ENCODE results near the gene STAT6. TPM values are rescaled to one million over a fixed set of nuclear protein-coding genes. Genes with fewer than 3 reads are reported as not detected.
"Not testable (repeated sequence)": the region's sequence is repeated elsewhere in the genome, so short reads cannot be mapped to it uniquely, and the experiment has no call there.

The STAT6 gene
- total and polyA plus RNA-seq, 10 of the 15 experiments (the other 5 are each of a cell fraction or from before 2014, with no cell fraction given) = 14.2 to 176 (median 89.6) TPM

- TF ChIP-seq CEBPZ (IDR thresholded peaks at IDR 0.05; ENCODE audit: low read depth, low read length) (no peak), HCFC1 (IDR thresholded peaks at IDR 0.05; ENCODE audit: low read length) (no peak), ZNF687 (IDR thresholded peaks at IDR 0.05) (no peak), ZNF592 (IDR thresholded peaks at IDR 0.05) (no peak), ELK1 (IDR thresholded peaks at IDR 0.05; ENCODE audit: low read depth, low read length) (no peak), EED (IDR thresholded peaks at IDR 0.05; ENCODE audit: low read depth) (no peak), POLR2AphosphoS5 (IDR thresholded peaks at IDR 0.05; ENCODE audit: low read length) (no peak), MXI1 (IDR thresholded peaks at IDR 0.05; ENCODE audit: low read depth, low read length) (no peak)
Observed at GRCh38 chr12:57055824-57056223, 55.3 kb downstream of the STAT6 start (continued).

GRCh38 chr12:57053901-57054300 is 57.3 kb downstream of the STAT6 start:
- H3K9ac ChIP-seq (ENCODE audit: control insufficient read depth, insufficient read depth, low read length); ATAC-seq; POLR2A ChIA-PET; H3K9me3 ChIP-seq (replicated peaks; ENCODE audit: control insufficient read depth, insufficient read depth, low read length); SMC1A ChIA-PET (ENCODE audit: uncharacterized antibody, unreplicated experiment); H3K27ac ChIP-seq (ENCODE audit: control insufficient read depth, insufficient read depth); H2AFZ ChIP-seq (ENCODE audit: control insufficient read depth, low read depth, low read length); H3K4me2 ChIP-seq (ENCODE audit: control insufficient read depth, insufficient read depth); RAD21 ChIA-PET (ENCODE audit: unreplicated experiment); H3K36me3 ChIP-seq (ENCODE audit: control insufficient read depth in 2 of 2, insufficient read depth in 2 of 2, low read length in 1 of 2); FAIRE-seq; in situ Hi-C loops (cut with MboI); intact Hi-C loops (cut with micrococcal nuclease; ENCODE audit: unreplicated experiment); H4K20me1 ChIP-seq (ENCODE audit: control insufficient read depth, insufficient read depth); H3K79me2 ChIP-seq (ENCODE audit: control insufficient read depth, insufficient read depth, low read length); BruUV-seq (replicated peaks); CTCF ChIA-PET; H3K4me3 ChIP-seq; H3K27me3 ChIP-seq (replicated peaks in 1 of 2; ENCODE audit: control insufficient read depth in 2 of 2, insufficient read depth in 2 of 2, low read length in 1 of 2); DNase-seq (ENCODE audit: low read depth, low spot score): not testable (repeated sequence)
- WGBS (ENCODE audit: insufficient coverage, insufficient replicate concordance, low lambda C conversion rate, missing lambda C conversion rate) = 90% methylated on average over 4 of the region's 4 CpGs
- peaks cover 10% of the 10 kb centered on the region for H3K4me1 ChIP-seq (ENCODE audit: control insufficient read depth, insufficient read depth, low read length)
